Activated effector memory CD4-positive, alpha-beta T cell treated with anti-CD3 and anti-CD28 coated beads, Interleukin-2, amount 50 U/mL, for 16 hours (primary cell): ENCODE results near the gene TMEM176A.
"Not testable (repeated sequence)": the region's sequence is repeated elsewhere in the genome, so short reads cannot be mapped to it uniquely, and the experiment has no call there.

Experiments
- DNase-seq: peaks from one replicate; pipeline ENCODE4 v3.0.0-alpha.2; 2020

The TMEM176A gene

DNA sequence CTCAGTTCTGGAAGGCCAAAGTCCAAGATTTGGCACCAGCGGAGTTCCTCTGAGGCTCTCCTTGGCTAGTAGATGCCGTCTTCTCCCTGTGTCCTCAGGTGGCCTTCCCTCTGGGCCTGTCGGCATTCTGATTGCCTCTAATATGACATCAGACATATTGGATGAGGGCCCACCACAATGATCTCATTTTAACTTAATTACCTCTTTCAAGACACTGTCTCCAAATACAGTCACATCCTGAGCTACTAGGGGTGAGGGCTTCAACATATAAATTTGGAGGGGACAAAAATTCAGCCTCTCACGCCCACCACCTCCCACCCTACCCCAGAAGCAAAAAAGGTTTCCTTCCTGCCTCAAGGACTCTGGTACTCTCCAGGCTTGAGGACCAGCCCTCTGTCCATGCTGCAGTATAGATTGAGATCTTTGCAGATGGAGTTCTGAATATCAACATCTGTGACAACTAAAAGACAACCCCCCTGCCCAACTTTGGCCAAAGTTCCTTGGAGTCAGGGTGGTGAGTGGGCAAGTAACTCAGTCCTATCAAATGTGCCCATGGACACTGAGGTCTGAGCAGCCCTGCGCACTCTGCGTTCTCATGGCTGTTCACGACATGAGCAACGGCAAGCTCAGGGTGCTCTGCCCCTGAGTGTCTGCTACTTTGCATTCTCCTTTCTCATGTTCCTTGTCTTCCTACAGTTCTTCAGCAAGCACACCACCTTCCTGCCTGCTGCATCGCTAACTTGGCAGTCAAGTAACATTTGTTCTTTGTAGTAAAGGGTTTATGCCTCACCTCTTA is 11.9 kb upstream of the TMEM176A start:
- no peak for DNase-seq

DNA sequence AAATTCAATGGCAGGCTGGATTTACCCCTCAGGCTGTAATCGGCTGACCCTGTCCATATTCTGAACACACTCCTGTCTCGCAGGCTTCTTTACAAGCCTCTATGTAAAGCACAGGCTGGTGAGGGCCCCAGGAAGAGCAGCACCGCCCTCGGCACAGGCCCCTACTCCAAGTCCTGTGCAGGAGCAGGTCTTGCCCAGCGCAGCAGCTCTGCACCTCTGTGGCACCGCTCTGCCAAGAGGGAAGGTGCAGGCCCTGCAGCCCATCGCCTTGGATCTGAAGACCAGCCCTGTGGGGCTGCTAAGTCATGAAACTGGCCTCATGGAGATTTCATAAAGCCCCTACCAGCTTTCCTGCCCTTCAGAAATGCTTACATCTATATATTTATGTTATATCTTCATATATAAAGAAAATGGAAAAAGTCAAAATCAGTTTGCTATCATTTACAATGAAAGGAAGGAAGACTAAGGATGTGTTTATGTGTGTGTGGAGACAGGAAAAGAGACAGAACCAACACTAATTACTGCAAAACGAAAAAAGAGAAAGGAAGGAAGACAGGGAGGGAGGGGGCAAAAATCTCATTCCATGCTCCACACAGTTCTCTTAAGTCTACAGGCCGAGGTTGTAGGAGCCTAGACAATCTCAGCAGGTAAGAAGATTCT is 10.0 kb upstream of the TMEM176A start:
- no peak for DNase-seq

DNA sequence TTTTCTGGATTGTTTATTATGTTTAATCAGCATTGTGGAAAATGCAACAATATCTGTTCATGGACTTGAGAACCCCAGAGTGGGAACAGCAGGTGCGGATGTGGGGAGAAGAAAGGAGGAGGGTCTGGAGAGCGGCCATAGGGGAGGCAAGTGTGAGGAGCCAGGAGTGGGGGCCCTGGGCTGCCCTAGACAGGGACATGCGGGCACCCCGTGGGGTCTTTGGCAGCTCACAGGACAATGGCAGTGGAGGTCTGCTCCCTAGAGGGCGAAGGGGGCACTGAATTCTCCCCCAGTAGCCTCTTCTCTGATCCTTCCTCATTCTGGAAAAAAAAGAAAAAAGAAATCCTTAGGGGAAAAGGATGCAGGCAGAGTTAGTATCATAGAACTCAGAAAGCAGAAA is 9.3 kb upstream of the TMEM176A start:
- DNase-seq: no peak

GRCh38 chr7:150791746-150792452 is 8.7 kb upstream of the TMEM176A start:
- no peak for DNase-seq

- no peak for DNase-seq
Measured at GRCh38 chr7:150793569-150794238, 6.9 kb upstream of the TMEM176A start.

DNA sequence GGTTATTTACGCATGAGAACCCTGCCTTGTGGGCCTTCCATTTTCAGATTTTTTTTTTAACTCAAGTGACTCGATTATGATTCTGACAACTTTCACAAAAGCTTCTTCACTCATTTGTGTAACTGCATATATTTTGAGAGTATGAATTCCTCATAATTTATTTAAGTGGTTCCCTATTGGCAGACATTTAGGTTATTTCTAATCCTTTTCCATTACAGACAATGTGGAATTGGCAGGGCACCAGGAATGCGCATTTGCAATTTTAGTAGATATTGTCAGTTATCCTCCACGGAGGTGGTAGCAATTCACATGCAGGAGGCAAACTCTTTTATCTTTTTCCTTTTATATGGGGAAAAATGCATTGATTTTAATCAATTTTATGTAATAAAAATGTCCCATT is 2.9 kb upstream of the TMEM176A start:
- no peak for DNase-seq

GRCh38 chr7:150799156-150799555 is 1.4 kb upstream of the TMEM176A start:
- DNase-seq: no peak

DNA sequence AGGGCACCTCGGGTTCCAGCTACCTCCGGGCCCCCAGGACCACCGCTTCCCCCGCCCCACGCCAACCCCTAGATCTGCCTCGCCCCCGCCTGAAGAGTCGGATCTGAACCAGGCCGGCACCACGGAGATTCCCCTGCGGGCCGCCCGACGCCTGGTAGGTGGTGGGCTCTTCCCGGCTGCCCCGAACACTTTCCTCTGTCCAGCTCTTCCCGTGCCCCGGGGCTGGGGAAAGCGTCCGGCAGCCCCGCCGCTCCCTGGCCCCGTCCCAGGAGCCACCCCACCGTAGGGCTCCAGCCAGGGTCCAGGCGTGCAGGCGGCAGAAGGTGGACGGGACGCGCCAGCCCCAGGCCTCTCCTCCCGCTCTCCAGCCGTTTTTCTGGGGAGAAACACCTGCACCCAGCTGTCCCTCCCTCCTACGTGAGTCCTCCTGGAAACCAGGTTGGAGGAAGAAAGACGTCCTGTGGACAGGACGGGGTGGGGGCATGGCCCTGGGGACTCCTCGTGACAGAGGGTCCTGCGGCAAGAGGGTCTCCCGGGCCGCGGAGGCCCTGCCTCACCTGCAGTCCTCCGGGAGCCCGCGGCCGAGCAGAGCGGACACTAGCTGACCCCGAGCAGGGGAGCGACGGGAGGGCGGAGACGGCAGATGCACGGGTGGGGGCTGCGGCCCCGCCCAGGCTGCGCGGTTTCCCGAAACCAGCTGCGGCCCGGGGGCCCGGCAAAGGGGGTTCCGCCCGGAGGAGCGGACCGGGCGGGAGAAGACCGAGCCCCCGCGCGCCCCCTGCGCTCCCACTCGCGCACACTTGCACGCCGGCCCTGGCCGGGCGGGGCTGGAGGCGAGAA is 608 bp upstream of the TMEM176A start, which contains the start of gene TMEM176B:
Gene TMEM176B (minus strand): TSS at position 624 of the 840 bp plus-strand sequence. CDS start 3,795 bp downstream, outside the sequence.
- DNase-seq: no peak

DNA sequence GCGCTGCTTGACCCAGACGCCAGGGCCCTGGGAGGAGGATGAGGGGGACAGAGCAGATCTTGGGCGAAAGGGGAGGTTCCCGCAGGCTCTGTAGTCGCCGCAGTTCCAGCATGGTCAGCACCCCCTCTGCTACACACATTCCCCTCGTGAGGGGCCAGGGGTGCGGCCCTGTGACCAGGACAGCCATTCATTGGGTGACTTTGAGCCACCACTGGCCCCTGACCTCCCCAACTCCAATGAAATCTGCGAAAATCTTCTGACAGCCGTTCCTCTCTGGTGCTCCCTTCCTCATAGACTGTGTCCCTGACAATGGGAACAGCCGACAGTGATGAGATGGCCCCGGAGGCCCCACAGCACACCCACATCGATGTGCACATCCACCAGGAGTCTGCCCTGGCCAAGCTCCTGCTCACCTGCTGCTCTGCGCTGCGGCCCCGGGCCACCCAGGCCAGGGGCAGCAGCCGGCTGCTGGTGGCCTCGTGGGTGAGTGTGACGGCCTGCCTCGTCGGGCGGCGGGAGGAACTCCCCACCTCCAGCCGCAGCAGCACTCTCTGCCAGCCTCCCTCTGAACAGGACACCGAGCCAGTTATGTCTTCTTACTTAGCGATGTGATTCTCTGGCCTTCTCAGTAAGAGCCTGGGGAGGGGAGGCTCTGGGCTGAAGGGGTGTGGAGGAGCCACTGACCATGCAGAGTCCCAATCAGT is 825 bp downstream of the TMEM176A start:
- no peak for DNase-seq

- DNase-seq: no peak
Measured at GRCh38 chr7:150801946-150802771, 1.6 kb downstream of the TMEM176A start.

DNA sequence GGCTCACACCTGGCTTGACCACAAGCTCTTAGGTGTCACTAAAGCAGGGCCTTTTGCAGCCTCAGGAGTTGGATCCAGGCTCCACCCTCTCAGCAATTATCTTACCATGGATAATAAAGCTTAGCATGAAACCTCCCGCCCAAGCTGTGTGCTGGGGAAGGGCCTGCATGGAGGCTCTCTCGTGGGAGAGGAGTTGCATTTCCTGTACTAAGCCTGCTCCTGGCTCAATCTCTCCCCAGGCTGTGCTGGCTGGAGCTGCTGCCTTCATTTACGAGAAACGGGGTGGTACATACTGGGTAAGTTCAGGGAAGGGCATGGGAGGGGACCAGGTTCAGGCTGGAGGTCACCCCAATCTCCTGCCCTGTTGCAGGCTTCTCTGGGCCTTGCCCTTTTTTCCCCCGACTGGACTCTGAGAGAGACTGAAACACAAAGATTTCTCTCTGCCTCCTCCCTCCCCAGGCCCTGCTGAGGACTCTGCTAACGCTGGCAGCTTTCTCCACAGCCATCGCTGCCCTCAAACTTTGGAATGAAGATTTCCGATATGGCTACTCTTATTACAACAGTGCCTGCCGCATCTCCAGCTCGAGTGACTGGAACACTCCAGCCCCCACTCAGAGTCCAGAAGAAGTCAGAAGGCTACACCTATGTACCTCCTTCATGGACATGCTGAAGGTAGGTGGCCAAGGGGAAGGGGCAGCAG is 2.7 kb downstream of the TMEM176A start:
- DNase-seq: no peak

DNA sequence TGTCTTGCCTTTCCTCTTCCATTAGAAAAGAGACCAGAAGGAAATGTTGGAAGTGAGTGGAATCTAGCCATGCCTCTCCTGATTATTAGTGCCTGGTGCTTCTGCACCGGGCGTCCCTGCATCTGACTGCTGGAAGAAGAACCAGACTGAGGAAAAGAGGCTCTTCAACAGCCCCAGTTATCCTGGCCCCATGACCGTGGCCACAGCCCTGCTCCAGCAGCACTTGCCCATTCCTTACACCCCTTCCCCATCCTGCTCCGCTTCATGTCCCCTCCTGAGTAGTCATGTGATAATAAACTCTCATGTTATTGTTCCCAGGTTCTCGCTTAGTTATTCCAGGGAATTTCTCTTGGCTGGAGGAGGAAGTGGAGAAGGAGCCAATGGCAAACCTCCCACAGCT is 4.2 kb downstream of the TMEM176A start:
- no peak for DNase-seq

DNA sequence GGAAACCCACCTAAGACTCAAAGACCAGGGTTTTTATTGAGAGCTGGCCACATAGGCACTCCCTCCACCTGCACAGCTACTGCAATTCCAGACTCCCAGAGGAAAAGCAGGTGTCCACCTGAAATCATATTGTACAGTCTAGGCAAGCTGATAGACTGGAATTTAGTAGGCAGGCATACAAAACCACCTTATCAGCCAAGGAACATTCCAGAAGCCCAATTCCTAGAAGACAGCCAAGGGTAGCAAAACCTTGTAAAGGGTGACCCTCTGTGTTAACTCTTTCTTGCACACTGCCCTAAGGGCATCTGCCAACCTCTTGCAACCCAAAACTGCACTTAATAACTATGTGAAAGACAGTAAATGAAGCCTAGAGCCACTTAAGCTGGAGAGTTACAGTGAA is 5.3 kb downstream of the TMEM176A start:
- no peak for DNase-seq

DNA sequence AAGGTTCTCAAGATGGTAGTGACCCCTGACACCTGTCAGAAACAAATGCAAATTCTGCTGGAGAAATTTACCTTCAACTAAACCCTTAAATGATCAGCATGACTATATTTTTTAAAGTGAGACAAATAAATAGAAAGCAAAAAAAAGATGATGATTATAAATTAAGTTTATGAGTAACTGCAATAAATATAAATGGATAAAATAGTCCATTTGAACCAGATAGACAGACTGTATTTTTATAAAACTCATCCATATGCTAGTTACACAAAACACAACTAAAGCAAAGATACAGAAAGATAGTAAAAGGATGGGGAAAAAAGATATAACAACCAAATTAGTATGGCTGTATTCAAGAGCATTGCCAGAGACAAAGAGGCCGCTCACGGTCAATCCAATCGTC is 5.9 kb downstream of the TMEM176A start:
- DNase-seq: no peak

GRCh38 chr7:150806863-150807262 is 6.3 kb downstream of the TMEM176A start:
- DNase-seq: no peak

DNA sequence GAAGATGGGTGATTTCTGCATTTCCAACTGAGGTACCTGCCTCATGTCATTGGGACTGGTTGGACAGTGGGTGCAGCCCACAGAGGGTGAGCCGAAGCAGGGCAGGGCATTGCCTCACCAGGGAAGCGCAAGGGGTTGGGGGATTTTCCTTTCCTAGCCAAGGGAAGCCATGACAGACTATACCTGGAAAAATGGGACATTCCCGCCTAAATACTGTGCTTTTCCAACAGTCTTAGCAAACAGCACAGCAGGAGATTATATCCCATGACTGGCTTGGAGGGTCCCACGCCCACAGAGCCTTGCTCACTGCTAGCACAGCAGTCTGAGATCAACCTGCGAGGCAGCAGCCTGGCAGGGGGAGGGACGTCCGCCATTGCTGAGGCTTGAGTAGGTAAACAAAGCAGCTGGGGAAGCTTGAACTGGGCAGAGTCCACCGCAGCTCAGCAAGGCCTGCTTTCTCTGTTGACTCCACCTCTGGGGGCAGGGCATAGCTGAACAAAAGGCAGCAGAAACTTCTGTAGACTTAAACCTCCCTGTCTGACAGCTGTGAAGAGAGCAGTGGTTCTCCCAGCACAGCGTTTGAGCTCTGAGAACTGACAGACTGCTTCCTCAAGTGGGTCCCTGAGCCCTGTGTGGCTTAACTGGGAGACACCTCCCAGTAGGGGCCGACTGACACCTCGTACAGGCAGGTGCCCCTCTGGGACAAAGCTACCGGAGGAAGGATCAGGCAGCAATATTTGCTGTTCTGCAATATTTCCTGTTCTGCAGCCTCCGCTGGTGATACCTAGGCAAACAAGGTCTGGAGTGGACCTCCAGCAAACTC is 7.3 kb downstream of the TMEM176A start:
- not testable (repeated sequence) for DNase-seq

GRCh38 chr7:150814328-150815001 is 13.9 kb downstream of the TMEM176A start:
- no peak for DNase-seq

- DNase-seq: no peak
Measured at GRCh38 chr7:150818971-150819370, 18.4 kb downstream of the TMEM176A start.
